SK-N-MC (cell line): ENCODE measurements around the gene CRAT.

Experiments
- DNase-seq: peaks from one replicate; pipeline ENCODE4 v3.0.0-alpha.2; 2011; ENCODE audit warnings: low read depth, low spot score
- H3K27ac ChIP-seq: fragments of 200-600 bp; sonication (generic); 2 replicates; pipeline ENCODE4 v1.5.1; 2016; ENCODE audit warnings: mixed run types
- H3K36me3 ChIP-seq: fragments of 200-600 bp; sonication (generic); 2 replicates; pipeline ENCODE4 v1.6.1; 2017; ENCODE audit warnings: antibody characterized with exemption, low read length, mixed read lengths; ENCODE audit not compliant: insufficient read depth
- H3K4me3 ChIP-seq: fragments of 200-600 bp; sonication (generic); 2 replicates; pipeline ENCODE4 v1.5.1; 2016
- H3K9ac ChIP-seq: fragments of 200-600 bp; sonication (generic); 2 replicates; pipeline ENCODE4 v1.8.0; 2017; ENCODE audit warnings: mixed run types, mixed read lengths; ENCODE audit not compliant: insufficient read length
- H3K9me3 ChIP-seq: fragments of 200-600 bp; sonication (generic); 2 replicates; pipeline ENCODE4 v1.6.1; 2017; ENCODE audit warnings: low read depth, mild to moderate bottlenecking, antibody characterized with exemption, low read length, moderate library complexity, mixed read lengths
- EZH2 ChIP-seq: fragments of 200-600 bp; sonication (generic); IDR thresholded peaks from one replicate; pipeline ENCODE4 v1.6.1; 2017; ENCODE audit warnings: antibody characterized with exemption
- FOXP2 ChIP-seq: optimal IDR thresholded peaks from 2 replicates; pipeline ENCODE3; 2011; ENCODE audit warnings: mild to moderate bottlenecking, moderate library complexity; ENCODE audit not compliant: insufficient read depth; ENCODE audit errors: extremely low read length, control extremely low read depth
- POLR2AphosphoS5 ChIP-seq: IDR thresholded peaks from 2 replicates; pipeline ENCODE4 v1.6.1; 2012; ENCODE audit warnings: mild to moderate bottlenecking, low read depth, low read length, borderline replicate concordance

Gene CRAT

DNA sequence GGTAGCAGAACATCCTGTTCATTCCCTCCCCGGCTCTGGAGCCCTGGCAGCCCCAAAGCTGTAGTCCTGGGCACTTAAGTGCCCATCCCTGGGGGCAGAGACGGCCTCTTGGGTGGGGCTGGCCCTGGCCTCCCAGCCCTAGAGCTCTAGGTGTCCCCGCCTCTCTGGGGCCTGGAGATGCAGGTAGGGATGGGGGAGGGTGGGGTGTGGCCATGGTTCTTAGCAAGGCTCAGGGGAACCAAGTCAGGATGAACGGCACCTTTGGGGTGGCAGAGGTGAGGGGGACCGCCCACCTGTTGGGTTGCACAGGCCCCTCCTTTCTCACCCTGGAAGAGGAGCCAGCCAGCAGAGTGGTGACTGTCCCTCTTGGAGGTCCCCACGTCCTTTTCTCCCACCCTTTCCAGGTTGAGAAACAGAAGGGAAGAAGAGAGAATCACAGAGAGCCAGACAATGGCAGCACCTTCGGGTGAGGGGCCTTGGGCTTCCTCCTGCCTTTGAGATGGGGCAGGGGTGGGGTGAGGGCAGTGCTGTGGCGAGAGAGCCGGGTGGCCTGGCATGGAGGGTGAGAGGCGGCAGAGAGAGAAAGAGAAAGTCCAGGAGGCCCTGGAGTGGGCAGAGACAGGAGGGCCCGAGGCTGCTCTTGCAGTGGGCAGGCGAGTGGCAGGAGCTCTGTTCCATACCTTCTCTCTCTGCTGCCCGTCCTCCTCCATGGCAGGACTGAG, 2.3 kb downstream of the CRAT start:
- H3K9ac ChIP-seq: no peak overlapping the region
- no peaks in the 10 kb centered on the region for H3K36me3 ChIP-seq
- TF ChIP-seq FOXP2 (no peak), EZH2 (no peak), POLR2AphosphoS5 (no peak)
- DNase-seq: no peak
- H3K4me3 ChIP-seq: no peak overlapping the region
- no peak overlapping the region for H3K27ac ChIP-seq
- H3K9me3 ChIP-seq: no peaks in the 10 kb centered on the region

DNA sequence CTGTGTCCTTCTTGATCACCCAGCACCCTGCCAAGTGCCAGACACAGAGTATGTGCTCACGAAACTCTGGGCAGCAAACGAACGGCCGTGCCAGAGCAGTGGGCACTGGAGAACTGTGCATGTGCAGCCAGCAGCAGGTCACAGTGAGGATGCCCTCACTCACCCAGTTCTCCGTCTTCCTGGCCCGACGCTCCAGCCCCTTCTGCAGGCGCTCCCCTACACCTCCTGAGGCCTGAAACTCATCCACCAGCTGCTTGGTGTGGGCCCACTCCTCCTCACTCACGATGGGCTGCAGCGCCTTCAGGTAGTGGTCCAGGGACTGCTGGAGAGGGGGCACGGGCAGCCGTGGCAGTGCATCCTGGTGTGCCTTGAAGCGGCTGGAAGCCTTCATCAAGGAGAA, 2.9 kb downstream of the CRAT start:
- H3K27ac ChIP-seq: no peak overlapping the region
- DNase-seq: no peak

DNA sequence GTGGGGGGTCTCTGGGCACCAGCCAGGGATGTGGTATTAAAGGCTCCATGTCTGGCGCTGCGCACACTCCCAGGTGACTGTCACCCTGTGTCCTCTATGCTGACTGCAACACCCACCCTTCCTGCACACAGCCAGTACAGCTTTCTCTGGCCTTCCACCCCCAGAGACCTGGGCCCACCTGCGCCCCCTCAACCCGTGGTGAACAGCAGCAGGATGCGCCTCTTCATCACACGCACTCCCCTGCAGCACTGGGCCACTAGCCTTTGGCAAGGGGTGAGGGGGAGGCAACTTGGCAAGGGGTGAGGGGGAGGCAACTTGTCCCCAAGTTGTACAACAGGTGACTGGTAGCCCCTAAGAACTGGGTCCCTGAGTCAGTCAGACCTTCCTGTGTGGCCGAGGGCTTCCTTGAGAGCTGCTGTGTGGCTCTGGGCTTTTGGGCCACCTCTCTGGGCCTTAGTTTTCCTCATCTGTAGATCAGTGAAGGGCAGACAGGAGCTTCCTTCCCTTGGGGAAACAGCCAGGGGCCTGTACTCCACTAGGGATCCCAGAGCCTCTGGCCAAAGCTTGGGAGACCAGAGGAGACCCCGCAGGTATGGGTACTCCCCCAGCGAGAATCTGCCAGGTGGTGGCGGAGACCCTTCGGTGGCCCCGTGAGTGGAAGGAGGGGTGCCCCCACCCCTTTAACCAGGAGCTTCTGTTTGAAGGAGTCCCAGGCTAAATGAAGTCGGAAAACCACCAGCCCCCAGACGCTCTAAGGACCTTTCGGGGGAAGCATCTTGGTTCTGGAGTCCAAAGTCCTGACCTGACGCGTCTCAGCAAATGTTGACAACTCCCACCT, 4.5 kb downstream of the CRAT start:
- no peak for DNase-seq
- no peak for TF ChIP-seq POLR2AphosphoS5
- TF ChIP-seq EZH2: no peak
- no peak for TF ChIP-seq FOXP2
- Histone ChIP-seq H3K9ac (no peak overlapping the region), H3K9me3 (no peaks in the 10 kb centered on the region), H3K36me3 (no peaks in the 10 kb centered on the region), H3K27ac (no peak overlapping the region), H3K4me3 (no peak overlapping the region)

More for the DNA sequence above, 2.9 kb downstream of the CRAT start:
- no peaks in the 10 kb centered on the region for H3K36me3 ChIP-seq
- H3K4me3 ChIP-seq: no peak overlapping the region
- TF ChIP-seq EZH2 (no peak), POLR2AphosphoS5 (no peak), FOXP2 (no peak)
- H3K9ac ChIP-seq: no peak overlapping the region
- no peaks in the 10 kb centered on the region for H3K9me3 ChIP-seq

DNA sequence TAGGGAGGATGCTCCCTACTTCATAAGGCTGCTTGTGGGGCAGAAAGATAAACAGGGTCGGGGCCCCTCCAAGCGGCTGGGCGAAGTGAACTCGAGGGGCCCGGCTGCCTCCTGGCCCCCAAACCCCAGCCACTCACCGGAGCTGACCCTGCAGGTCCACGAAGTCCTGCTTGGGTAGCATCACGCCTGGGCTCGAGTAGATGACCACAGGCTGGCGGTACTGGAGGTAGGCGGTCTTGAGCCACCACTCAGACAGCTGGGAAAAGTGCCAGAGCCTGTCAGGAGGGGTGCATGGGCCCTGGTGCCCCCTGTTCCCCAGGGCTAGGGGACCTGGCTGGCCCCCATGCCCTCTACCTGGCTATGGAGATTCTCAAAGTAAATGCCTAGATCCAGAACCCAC, 6.5 kb downstream of the CRAT start:
- no peak for DNase-seq
- no peak overlapping the region for H3K27ac ChIP-seq
- H3K36me3 ChIP-seq: no peaks in the 10 kb centered on the region
- H3K9ac ChIP-seq: no peak overlapping the region
- H3K9me3 ChIP-seq: no peaks in the 10 kb centered on the region
- no peak overlapping the region for H3K4me3 ChIP-seq
- no peak for TF ChIP-seq EZH2
- no peak for TF ChIP-seq POLR2AphosphoS5
- no peak for TF ChIP-seq FOXP2

DNA sequence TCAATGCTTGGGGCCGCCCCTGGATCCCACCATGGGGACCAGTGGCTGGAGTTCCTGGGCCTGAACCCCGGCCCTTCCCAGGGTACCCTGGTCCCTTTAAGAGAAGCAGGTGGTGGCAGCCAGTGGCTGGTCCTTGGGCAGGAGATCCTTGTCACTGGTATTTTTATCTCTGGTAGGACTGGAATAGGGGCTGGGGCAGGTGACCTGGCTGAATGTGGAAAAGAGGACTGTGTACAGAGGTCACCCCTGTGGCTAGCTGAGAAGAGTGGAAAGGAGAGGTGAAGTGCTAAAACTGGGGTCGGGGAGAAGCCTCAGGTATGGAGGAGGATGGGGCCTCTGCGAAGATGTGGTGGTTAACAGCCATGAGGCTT, 7.0 kb downstream of the CRAT start:
- H3K9ac ChIP-seq: no peak overlapping the region
- no peaks in the 10 kb centered on the region for H3K9me3 ChIP-seq
- DNase-seq: no peak
- TF ChIP-seq EZH2 (no peak), POLR2AphosphoS5 (no peak), FOXP2 (no peak)
- no peak overlapping the region for H3K27ac ChIP-seq
- no peak overlapping the region for H3K4me3 ChIP-seq
- H3K36me3 ChIP-seq: no peaks in the 10 kb centered on the region

DNA sequence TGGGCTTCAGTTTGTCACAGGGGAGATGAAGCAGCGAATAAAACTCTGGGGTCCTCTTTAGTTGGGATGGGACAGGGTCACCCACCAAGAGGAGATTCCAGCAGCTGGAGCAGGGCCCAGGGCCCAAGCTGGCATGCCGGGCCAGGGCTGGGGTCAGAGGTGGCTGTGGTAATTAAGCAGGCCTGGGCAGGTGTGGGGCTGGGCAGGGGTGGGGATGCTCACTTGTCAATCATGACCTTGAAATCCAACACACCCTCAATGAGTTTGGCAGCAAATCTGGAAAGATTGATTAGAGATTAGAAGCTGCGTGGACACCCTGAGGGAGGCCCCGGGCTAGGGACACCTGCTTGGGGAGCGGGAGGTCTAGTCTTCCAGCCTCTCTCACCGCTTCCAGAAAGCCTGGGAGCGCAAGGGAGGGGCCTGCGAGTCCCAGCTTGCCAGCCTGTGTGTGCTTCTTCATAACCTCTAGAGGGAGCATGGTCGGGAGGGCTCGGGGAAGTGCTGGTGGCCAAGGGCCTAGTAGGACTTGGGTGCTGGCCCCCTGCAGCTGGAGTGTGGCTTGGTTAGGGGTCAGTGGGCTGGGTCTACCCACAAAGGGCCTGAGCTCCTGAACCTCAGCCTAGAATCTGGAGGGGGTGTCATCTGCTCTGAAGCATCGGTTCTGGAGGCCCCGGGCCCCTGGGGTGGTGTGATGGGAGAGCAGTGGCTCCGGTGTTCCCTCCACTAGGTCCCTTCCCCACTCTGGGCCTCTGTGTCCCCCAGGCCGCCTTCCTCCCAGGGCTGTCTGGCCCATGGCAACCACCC, 7.6 kb downstream of the CRAT start:
- no peak for DNase-seq
- no peak overlapping the region for H3K27ac ChIP-seq
- no peaks in the 10 kb centered on the region for H3K36me3 ChIP-seq
- no peak overlapping the region for H3K4me3 ChIP-seq
- H3K9ac ChIP-seq: no peak overlapping the region
- TF ChIP-seq EZH2 (no peak), FOXP2 (no peak), POLR2AphosphoS5 (no peak)
- H3K9me3 ChIP-seq: no peaks in the 10 kb centered on the region

DNA sequence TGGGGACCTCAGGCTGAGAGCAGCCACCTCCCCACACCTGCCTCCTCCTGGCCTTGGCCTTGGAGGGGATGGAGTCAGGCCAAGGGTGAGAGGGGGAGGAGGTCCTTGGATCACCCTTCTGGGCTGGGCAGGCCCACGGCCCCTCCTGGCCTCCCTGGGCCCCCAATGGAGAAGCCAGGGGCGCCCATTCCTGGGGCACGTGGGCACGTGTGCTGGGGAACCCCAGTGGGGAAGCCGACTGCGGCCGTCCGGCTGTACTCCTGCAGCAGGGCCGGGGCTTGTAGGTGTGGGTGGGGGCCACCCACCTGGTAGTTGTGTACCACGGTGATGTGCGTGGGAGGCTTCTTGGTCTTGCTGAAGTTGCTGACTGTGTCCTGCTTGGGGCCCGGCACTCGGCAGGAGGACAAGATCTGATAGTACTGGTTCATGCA, 8.5 kb downstream of the CRAT start:
- TF ChIP-seq EZH2: no peak
- TF ChIP-seq FOXP2: no peak
- TF ChIP-seq POLR2AphosphoS5: no peak
- Histone ChIP-seq H3K4me3 (no peak overlapping the region), H3K36me3 (no peaks in the 10 kb centered on the region), H3K27ac (no peak overlapping the region), H3K9me3 (no peaks in the 10 kb centered on the region), H3K9ac (no peak overlapping the region)
- no peak for DNase-seq

DNA sequence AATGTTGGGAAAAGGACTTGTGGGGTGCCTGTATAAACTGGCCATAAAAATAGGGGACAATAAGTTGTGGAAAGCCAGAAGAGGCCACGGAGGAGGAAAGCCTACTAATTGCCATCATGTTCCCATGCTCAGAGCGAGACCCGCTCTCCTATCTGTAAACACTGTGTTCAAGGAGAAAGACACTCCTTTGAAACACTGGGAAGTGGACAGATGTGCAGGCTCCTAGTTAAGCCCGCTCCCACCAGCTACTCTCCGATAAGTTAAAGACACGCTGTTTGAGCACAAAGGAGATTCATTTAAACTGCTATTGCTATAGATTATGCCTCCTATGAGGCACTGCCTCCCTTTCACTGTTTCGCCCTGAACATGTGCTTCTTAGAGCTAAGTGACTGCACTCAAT, 9.3 kb downstream of the CRAT start:
- no peaks in the 10 kb centered on the region for H3K36me3 ChIP-seq
- H3K9me3 ChIP-seq: no peaks in the 10 kb centered on the region

More for the DNA sequence above, 9.3 kb downstream of the CRAT start:
- H3K9ac ChIP-seq: no peak overlapping the region
- DNase-seq: no peak
- TF ChIP-seq POLR2AphosphoS5: no peak
- no peak for TF ChIP-seq EZH2
- no peak for TF ChIP-seq FOXP2
- H3K27ac ChIP-seq: no peak overlapping the region
- H3K4me3 ChIP-seq: no peak overlapping the region
